Testis (tissue), 2 donors: ENCODE data around the gene STRN4.

ENCODE experiments used
- POLR2A ChIP-seq: fragments of 450-650 bp; IDR thresholded peaks from one replicate; pipeline ENCODE4 v1.6.1; 2017; ENCODE audit warnings: antibody characterized with exemption, mild to moderate bottlenecking, moderate library complexity
- TF ChIP-seq, protein P1 (sequence below), 3 experiments: fragments of 450-650 bp in 2 of 3; fragments of 200-600 bp in 1 of 3; sonication (generic) in 1 of 3; IDR thresholded peaks; one replicate each; pipeline ENCODE4 v1.5.1; 2016 to 2019; ENCODE audit warnings: antibody characterized with exemption in 3 of 3, mild to moderate bottlenecking in 2 of 3, moderate library complexity in 1 of 3

DNA sequence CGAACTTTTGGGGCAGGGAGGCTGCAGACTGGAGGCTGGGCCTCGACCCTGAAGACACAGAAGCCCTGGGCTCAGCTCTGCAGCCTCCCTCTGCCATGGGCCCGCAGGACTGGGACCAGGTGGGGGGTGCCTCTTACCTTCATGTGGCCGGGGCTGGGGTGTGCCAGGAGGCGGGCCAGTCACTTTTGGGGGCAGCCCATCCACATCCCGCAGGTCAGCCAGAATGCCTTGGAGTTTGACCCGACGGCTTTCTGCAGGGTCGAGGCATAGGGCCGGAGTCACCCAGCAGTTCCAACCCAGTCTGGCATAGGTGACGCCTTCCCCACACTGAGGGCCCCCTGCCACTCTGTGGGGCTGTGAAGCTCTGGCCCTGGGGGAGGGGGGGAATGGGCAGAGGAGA, 18.5 kb downstream of the STRN4 start:
- TF ChIP-seq, protein P1, sequence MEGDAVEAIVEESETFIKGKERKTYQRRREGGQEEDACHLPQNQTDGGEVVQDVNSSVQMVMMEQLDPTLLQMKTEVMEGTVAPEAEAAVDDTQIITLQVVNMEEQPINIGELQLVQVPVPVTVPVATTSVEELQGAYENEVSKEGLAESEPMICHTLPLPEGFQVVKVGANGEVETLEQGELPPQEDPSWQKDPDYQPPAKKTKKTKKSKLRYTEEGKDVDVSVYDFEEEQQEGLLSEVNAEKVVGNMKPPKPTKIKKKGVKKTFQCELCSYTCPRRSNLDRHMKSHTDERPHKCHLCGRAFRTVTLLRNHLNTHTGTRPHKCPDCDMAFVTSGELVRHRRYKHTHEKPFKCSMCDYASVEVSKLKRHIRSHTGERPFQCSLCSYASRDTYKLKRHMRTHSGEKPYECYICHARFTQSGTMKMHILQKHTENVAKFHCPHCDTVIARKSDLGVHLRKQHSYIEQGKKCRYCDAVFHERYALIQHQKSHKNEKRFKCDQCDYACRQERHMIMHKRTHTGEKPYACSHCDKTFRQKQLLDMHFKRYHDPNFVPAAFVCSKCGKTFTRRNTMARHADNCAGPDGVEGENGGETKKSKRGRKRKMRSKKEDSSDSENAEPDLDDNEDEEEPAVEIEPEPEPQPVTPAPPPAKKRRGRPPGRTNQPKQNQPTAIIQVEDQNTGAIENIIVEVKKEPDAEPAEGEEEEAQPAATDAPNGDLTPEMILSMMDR (IDR thresholded peaks at IDR 0.05) = no peak
- no peak for TF ChIP-seq POLR2A
